Colonic mucosa (tissue), 4 donors: ENCODE results near the gene CPNE6. TPM values are rescaled to one million over a fixed set of nuclear protein-coding genes. Genes with fewer than 3 reads are reported as not detected.

Experiments
- DNase-seq: peaks from one replicate; pipeline ENCODE4 v3.0.0-alpha.2; 2020
- H3K27ac ChIP-seq: fragments of 200-600 bp; one replicate; pipeline ENCODE4 v1.8.0; 2021
- H3K27me3 ChIP-seq: fragments of 200-600 bp; one replicate; pipeline ENCODE4 v1.8.0; 2021
- H3K36me3 ChIP-seq: fragments of 200-600 bp; one replicate; pipeline ENCODE4 v1.8.0; 2021
- H3K4me1 ChIP-seq: fragments of 200-600 bp; one replicate; pipeline ENCODE4 v1.8.0; 2021; ENCODE audit warnings: mild to moderate bottlenecking
- H3K4me3 ChIP-seq: fragments of 200-600 bp; one replicate; pipeline ENCODE4 v1.8.0; 2021
- H3K9ac ChIP-seq, 2 donors: one replicate each; pipeline ENCODE4 v1.7.0; 2013; ENCODE audit warnings: control low read depth in 2 of 2, low read depth in 2 of 2, low read length in 2 of 2
- H3K9me3 ChIP-seq: fragments of 200-600 bp; one replicate; pipeline ENCODE4 v1.8.0; 2021
- CTCF ChIP-seq: fragments of 200-600 bp; IDR thresholded peaks from one replicate; pipeline ENCODE4 v1.8.0; 2022; ENCODE audit warnings: antibody characterized with exemption, mild to moderate bottlenecking
- intact Hi-C: fragments of 100-400 bp; cut with DNase I; formaldehyde crosslinking; loops from one replicate; pipeline ENCODE4 v1.14.1; 2022
- total RNA-seq, 2 donors: library from RNA; stranded (reverse); fragmentation: NEBNext Ultra II Directional in 1 of 2; extraction: Animal tissue kit (Norgen Biotek cat#: 25700) in 1 of 2; gene quantifications; one replicate each; pipeline ENCODE4 v1.2.1, GENCODE V29; 2021
- donor health status: healthy.
- donor health status: DM: no; HTN: no; CAD: no.
- donor health status: DM: no; HTN: no; CAD: no.

CPNE6 gene
- total RNA-seq, 2 donors from 2014 or later: 0.45 TPM; not detected in 1

DNA sequence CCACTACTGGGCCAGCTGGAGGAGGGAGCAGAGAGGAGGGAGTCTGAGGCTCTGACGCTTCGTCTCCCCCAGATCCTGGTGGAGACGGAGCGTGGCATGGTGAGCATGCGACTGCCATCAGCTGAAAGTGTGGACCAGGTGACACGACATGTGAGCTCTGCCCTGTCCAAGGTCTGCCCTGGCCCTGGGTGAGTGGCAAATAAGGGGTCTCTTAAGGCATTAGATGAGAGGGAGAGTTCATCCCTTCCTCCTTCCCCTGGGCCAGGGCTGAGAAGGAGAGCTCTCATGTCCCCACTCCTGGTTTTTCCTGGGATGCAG lies 17.1 kb upstream of the CPNE6 start:
- no peak for TF ChIP-seq CTCF
- H3K27me3 ChIP-seq: peaks cover 5% of the 10 kb centered on the region
- intact Hi-C loops: no loop called here

GRCh38 chr14:24054646-24055045 lies 16.7 kb upstream of the CPNE6 start:
- no peak for DNase-seq
- no peak overlapping the region for H3K4me3 ChIP-seq
- no peak for TF ChIP-seq CTCF
- H3K9ac ChIP-seq: no peak overlapping the region
- H3K27ac ChIP-seq: no peak overlapping the region
- peaks cover 5% of the 10 kb centered on the region for H3K27me3 ChIP-seq
- H3K4me1 ChIP-seq: no peaks in the 10 kb centered on the region
- intact Hi-C loops: no loop called here
- no peaks in the 10 kb centered on the region for H3K36me3 ChIP-seq
- no peaks in the 10 kb centered on the region for H3K9me3 ChIP-seq

More for the DNA sequence above, 17.1 kb upstream of the CPNE6 start:
- no peaks in the 10 kb centered on the region for H3K4me1 ChIP-seq
- no peak for DNase-seq
- no peak overlapping the region for H3K9ac ChIP-seq
- no peak overlapping the region for H3K4me3 ChIP-seq
- no peaks in the 10 kb centered on the region for H3K36me3 ChIP-seq
- no peaks in the 10 kb centered on the region for H3K9me3 ChIP-seq
- H3K27ac ChIP-seq: no peak overlapping the region

- Histone ChIP-seq H3K36me3 (no peaks in the 10 kb centered on the region), H3K27ac (no peak overlapping the region), H3K4me1 (no peaks in the 10 kb centered on the region), H3K27me3 (peaks cover 5% of the 10 kb centered on the region), H3K9me3 (no peaks in the 10 kb centered on the region), H3K9ac (no peak overlapping the region), H3K4me3 (no peak overlapping the region)
- DNase-seq: no peak
- intact Hi-C loops: no loop called here
- TF ChIP-seq CTCF: no peak
Measured at GRCh38 chr14:24055971-24056799, 15.2 kb upstream of the CPNE6 start.

DNA sequence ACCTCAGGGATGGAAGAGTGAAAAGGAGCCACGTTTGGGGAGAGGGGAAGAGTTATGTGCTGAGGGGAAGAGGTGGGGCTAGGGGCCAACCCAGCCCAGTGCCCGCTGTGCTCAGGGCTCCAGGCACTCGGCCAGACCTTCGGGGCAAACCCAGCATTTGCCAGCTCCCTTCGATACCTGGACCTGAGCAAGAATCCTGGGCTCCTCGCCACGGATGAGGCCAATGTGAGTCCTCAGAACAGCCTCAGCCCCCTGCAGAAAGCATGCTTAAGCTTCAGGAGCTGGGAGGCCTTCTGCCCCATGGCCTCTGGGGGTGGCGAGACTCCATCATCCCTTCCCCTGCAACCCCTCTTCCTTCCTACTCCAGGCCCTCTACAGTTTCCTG lies 14.6 kb upstream of the CPNE6 start:
- H3K4me3 ChIP-seq: no peak overlapping the region
- no peak overlapping the region for H3K27ac ChIP-seq
- no peaks in the 10 kb centered on the region for H3K9me3 ChIP-seq
- no peaks in the 10 kb centered on the region for H3K4me1 ChIP-seq
- DNase-seq: no peak
- H3K27me3 ChIP-seq: peaks cover 1% of the 10 kb centered on the region
- intact Hi-C loops: no loop called here
- H3K36me3 ChIP-seq: no peaks in the 10 kb centered on the region
- no peak overlapping the region for H3K9ac ChIP-seq
- no peak for TF ChIP-seq CTCF

- no peak overlapping the region for H3K27ac ChIP-seq
- DNase-seq: no peak
- no peak overlapping the region for H3K9ac ChIP-seq
- no peak for TF ChIP-seq CTCF
- no peaks in the 10 kb centered on the region for H3K4me1 ChIP-seq
- intact Hi-C loops: no loop called here
- H3K4me3 ChIP-seq: no peak overlapping the region
- H3K27me3 ChIP-seq: no peaks in the 10 kb centered on the region
- H3K9me3 ChIP-seq: no peaks in the 10 kb centered on the region
- no peaks in the 10 kb centered on the region for H3K36me3 ChIP-seq
Measured at GRCh38 chr14:24057271-24057670, 14.1 kb upstream of the CPNE6 start.
